Parathyroid adenoma (tissue), 2 donors: ENCODE data around the gene EPM2A.

Experiments
- H2AFZ ChIP-seq: fragments of 300-600 bp; sonication (generic); one replicate; pipeline ENCODE4 v1.7.0; 2017; ENCODE audit warnings: antibody characterized with exemption, mild to moderate bottlenecking
- H3K27ac ChIP-seq: fragments of 300-600 bp; sonication (generic); one replicate; pipeline ENCODE4 v1.7.0; 2017
- H3K27me3 ChIP-seq: fragments of 300-600 bp; sonication (generic); one replicate; pipeline ENCODE4 v1.7.0; 2017; ENCODE audit warnings: low read length; ENCODE audit not compliant: control insufficient read depth, insufficient read depth
- H3K36me3 ChIP-seq: fragments of 300-600 bp; sonication (generic); one replicate; pipeline ENCODE4 v1.7.0; 2017; ENCODE audit warnings: low read length; ENCODE audit not compliant: control insufficient read depth, insufficient read depth
- H3K4me1 ChIP-seq: fragments of 300-600 bp; sonication (generic); one replicate; pipeline ENCODE4 v1.7.0; 2017; ENCODE audit warnings: control low read depth
- H3K4me2 ChIP-seq: fragments of 300-600 bp; sonication (generic); one replicate; pipeline ENCODE4 v1.7.0; 2017; ENCODE audit warnings: low read length
- H3K4me3 ChIP-seq: fragments of 300-600 bp; sonication (generic); one replicate; pipeline ENCODE4 v1.7.0; 2017; ENCODE audit warnings: low read depth, low read length
- H3K79me2 ChIP-seq: fragments of 300-600 bp; sonication (generic); one replicate; pipeline ENCODE4 v1.7.0; 2017; ENCODE audit warnings: control low read depth
- H3K9ac ChIP-seq: fragments of 300-600 bp; sonication (generic); one replicate; pipeline ENCODE4 v1.7.0; 2017; ENCODE audit warnings: mild to moderate bottlenecking
- H3K9me3 ChIP-seq: fragments of 300-600 bp; sonication (generic); one replicate; pipeline ENCODE4 v1.7.0; 2017; ENCODE audit warnings: low read length; ENCODE audit not compliant: control insufficient read depth
- CTCF ChIP-seq: fragments of 300-600 bp; sonication (generic); IDR thresholded peaks from one replicate; pipeline ENCODE4 v1.7.0; 2017; ENCODE audit warnings: antibody characterized with exemption, mild to moderate bottlenecking
- donor health status: primary hyperparathyroidism.

The EPM2A gene

GRCh38 chr6:145621776-145622175 is 113.5 kb downstream of the EPM2A start:
- no peak for TF ChIP-seq CTCF
- H3K4me1 ChIP-seq, result no peaks in the 10 kb centered on the region
- H3K9me3 ChIP-seq, result no peaks in the 10 kb centered on the region
- H3K79me2 ChIP-seq, result no peaks in the 10 kb centered on the region
- no peak overlapping the region for H3K4me3 ChIP-seq
- no peaks in the 10 kb centered on the region for H3K27me3 ChIP-seq
- H3K36me3 ChIP-seq, result no peaks in the 10 kb centered on the region
- no peak overlapping the region for H3K27ac ChIP-seq
- H2AFZ ChIP-seq, result no peak overlapping the region
- no peak overlapping the region for H3K4me2 ChIP-seq
- H3K9ac ChIP-seq, result no peak overlapping the region

- no peaks in the 10 kb centered on the region for H3K79me2 ChIP-seq
- H3K9ac ChIP-seq, result no peak overlapping the region
Measured at GRCh38 chr6:145620088-145620487, 115.2 kb downstream of the EPM2A start.

GRCh38 chr6:145609521-145609920 is 125.8 kb downstream of the EPM2A start:
- H3K79me2 ChIP-seq, result no peaks in the 10 kb centered on the region

More at GRCh38 chr6:145620088-145620487, 115.2 kb downstream of the EPM2A start:
- Histone ChIP-seq H3K4me1 (no peaks in the 10 kb centered on the region), H3K36me3 (no peaks in the 10 kb centered on the region), H3K4me2 (no peak overlapping the region), H3K9me3 (no peaks in the 10 kb centered on the region), H3K4me3 (no peak overlapping the region), H3K27ac (no peak overlapping the region), H3K27me3 (no peaks in the 10 kb centered on the region), H2AFZ (no peak overlapping the region)
- no peak for TF ChIP-seq CTCF

GRCh38 chr6:145608850-145609249 is 126.5 kb downstream of the EPM2A start:
- H3K9me3 ChIP-seq, result no peaks in the 10 kb centered on the region
- H3K36me3 ChIP-seq, result no peaks in the 10 kb centered on the region
- H3K27ac ChIP-seq, result no peak overlapping the region
- no peak overlapping the region for H2AFZ ChIP-seq
- no peak for TF ChIP-seq CTCF
- no peak overlapping the region for H3K9ac ChIP-seq
- H3K27me3 ChIP-seq, result no peaks in the 10 kb centered on the region
- H3K79me2 ChIP-seq, result no peaks in the 10 kb centered on the region
- no peak overlapping the region for H3K4me2 ChIP-seq
- no peak overlapping the region for H3K4me3 ChIP-seq
- no peaks in the 10 kb centered on the region for H3K4me1 ChIP-seq

More at GRCh38 chr6:145609521-145609920, 125.8 kb downstream of the EPM2A start:
- Histone ChIP-seq H3K4me2 (no peak overlapping the region), H3K4me3 (no peak overlapping the region), H3K36me3 (no peaks in the 10 kb centered on the region), H3K27me3 (no peaks in the 10 kb centered on the region), H3K9me3 (no peaks in the 10 kb centered on the region), H3K27ac (no peak overlapping the region), H3K9ac (no peak overlapping the region), H3K4me1 (no peaks in the 10 kb centered on the region), H2AFZ (no peak overlapping the region)
- TF ChIP-seq CTCF, result no peak

- Histone ChIP-seq H2AFZ (no peak overlapping the region), H3K4me3 (no peak overlapping the region), H3K27me3 (no peaks in the 10 kb centered on the region), H3K4me1 (no peaks in the 10 kb centered on the region), H3K9ac (no peak overlapping the region), H3K9me3 (no peaks in the 10 kb centered on the region), H3K36me3 (no peaks in the 10 kb centered on the region), H3K4me2 (no peak overlapping the region), H3K79me2 (no peaks in the 10 kb centered on the region), H3K27ac (no peak overlapping the region)
- TF ChIP-seq CTCF, result no peak
Measured at GRCh38 chr6:145603991-145604390, 131.3 kb downstream of the EPM2A start.
